ENCODE results near the gene DPP6. TPM values are rescaled to one million over a fixed set of nuclear protein-coding genes. Genes with fewer than 3 reads are reported as not detected.

Gene DPP6
- total and polyA plus RNA-seq, 9 of the 15 experiments (the other 6 are each of a cell fraction or from before 2014, with no cell fraction given): not detected

GRCh38 chr7:154385214-154385613 lies 333.0 kb downstream of the DPP6 start:
- in situ Hi-C loops (cut with MboI) (no loop called here), intact Hi-C loops (cut with micrococcal nuclease) (no loop called here)
- no peak overlapping the region for H2AFZ ChIP-seq (ENCODE audit: low read depth, low read length)
- H3K9me1 ChIP-seq (ENCODE audit: control insufficient read depth, insufficient read depth, low read length): no peaks in the 10 kb centered on the region
- TF ChIP-seq PURB (CRISPR knock-in tag; IDR thresholded peaks at IDR 0.05; ENCODE audit: low read depth): no peak
- no peak for TF ChIP-seq NFXL1 (CRISPR knock-in tag; IDR thresholded peaks at IDR 0.05)
- TF ChIP-seq MCM2 (IDR thresholded peaks at IDR 0.05; ENCODE audit: low read depth): no peak
- no peak for TF ChIP-seq YY1 (IDR thresholded peaks at IDR 0.05; ENCODE audit: borderline replicate concordance in 1 of 3, control insufficient read depth in 1 of 3, extremely low read depth in 1 of 3, insufficient read depth in 3 of 3, insufficient read length in 1 of 3, insufficient replicate concordance in 2 of 3, low read depth in 1 of 3, low read length in 2 of 3)
- TF ChIP-seq, protein P1, sequence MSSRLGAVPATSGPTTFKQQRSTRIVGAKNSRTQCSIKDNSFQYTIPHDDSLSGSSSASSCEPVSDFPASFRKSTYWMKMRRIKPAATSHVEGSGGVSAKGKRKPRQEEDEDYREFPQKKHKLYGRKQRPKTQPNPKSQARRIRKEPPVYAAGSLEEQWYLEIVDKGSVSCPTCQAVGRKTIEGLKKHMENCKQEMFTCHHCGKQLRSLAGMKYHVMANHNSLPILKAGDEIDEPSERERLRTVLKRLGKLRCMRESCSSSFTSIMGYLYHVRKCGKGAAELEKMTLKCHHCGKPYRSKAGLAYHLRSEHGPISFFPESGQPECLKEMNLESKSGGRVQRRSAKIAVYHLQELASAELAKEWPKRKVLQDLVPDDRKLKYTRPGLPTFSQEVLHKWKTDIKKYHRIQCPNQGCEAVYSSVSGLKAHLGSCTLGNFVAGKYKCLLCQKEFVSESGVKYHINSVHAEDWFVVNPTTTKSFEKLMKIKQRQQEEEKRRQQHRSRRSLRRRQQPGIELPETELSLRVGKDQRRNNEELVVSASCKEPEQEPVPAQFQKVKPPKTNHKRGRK (tag; IDR thresholded peaks at IDR 0.05): no peak
- no peak for TF ChIP-seq CREM (IDR thresholded peaks at IDR 0.05; ENCODE audit: low read depth)
- no peak for TF ChIP-seq PRMT5 (CRISPR knock-in tag; IDR thresholded peaks at IDR 0.05)
- no peak for TF ChIP-seq ZNF717 (CRISPR knock-in tag; IDR thresholded peaks at IDR 0.05)
- TF ChIP-seq ZNF3 (CRISPR knock-in tag; IDR thresholded peaks at IDR 0.05): no peak
- TF ChIP-seq SMAD1 (IDR thresholded peaks at IDR 0.05; ENCODE audit: low read depth, low read length, partially characterized antibody): no peak
- TF ChIP-seq ETV5 (CRISPR knock-in tag; IDR thresholded peaks at IDR 0.05; ENCODE audit: low read depth): no peak
- no peak for TF ChIP-seq FOXP4 (CRISPR knock-in tag; IDR thresholded peaks at IDR 0.05; ENCODE audit: borderline replicate concordance)
- no peak for TF ChIP-seq POLR2B (IDR thresholded peaks at IDR 0.05; ENCODE audit: low read depth, partially characterized antibody)
- no peak overlapping the region for H3K4me2 ChIP-seq (ENCODE audit: insufficient read depth, low read length)
- ATAC-seq: no peak
- no peaks in the 10 kb centered on the region for H3K79me2 ChIP-seq (ENCODE audit: control insufficient read depth, insufficient read depth, low read length)
- no peak overlapping the region for H3K4me3 ChIP-seq
- no peaks in the 10 kb centered on the region for H3K9me3 ChIP-seq (replicated peaks; ENCODE audit: control insufficient read depth, insufficient read depth, low read depth, low read length)
- peaks cover 13% of the 10 kb centered on the region; the same call in 1 of the 2 replicates for H4K20me1 ChIP-seq (replicated peaks; ENCODE audit: control insufficient read depth, insufficient read depth, low read length)
- 2% methylated on average over 8 of the region's 8 CpGs for WGBS (ENCODE audit: insufficient coverage, low coverage, missing lambda C conversion rate)
- no peak overlapping the region for H3K27ac ChIP-seq (ENCODE audit: extremely low read depth, low read depth, low read length)
- no peaks in the 10 kb centered on the region for H3K4me1 ChIP-seq (replicated peaks in 1 of 2; ENCODE audit: control insufficient read depth in 2 of 2, insufficient read depth in 2 of 2, low read length in 2 of 2)
- no peak for FAIRE-seq
- no peaks in the 10 kb centered on the region for H3K36me3 ChIP-seq (ENCODE audit: control insufficient read depth, insufficient read depth, low read length)
- H3K9ac ChIP-seq (ENCODE audit: insufficient read depth in 1 of 2, low read depth in 2 of 2, low read length in 2 of 2): no peak overlapping the region
- CTCF ChIA-PET (ENCODE audit: low intra/inter-chr PET ratio): no interaction called here
- no peak for DNase-seq (ENCODE audit: extremely low read depth in 1 of 4, low spot score in 3 of 4)
- H3K27me3 ChIP-seq (ENCODE audit: control insufficient read depth in 2 of 2, insufficient read depth in 2 of 2, low read length in 2 of 2): peaks cover 7 to 16% of the 10 kb centered on the region in 2 experiments; a peak in 4 of 5 replicates
- POLR2A ChIA-PET: no interaction called here
- no TSS peak for BruUV-seq (replicated peaks)
